ENCODE measurements around the gene NTRK3.

DNA sequence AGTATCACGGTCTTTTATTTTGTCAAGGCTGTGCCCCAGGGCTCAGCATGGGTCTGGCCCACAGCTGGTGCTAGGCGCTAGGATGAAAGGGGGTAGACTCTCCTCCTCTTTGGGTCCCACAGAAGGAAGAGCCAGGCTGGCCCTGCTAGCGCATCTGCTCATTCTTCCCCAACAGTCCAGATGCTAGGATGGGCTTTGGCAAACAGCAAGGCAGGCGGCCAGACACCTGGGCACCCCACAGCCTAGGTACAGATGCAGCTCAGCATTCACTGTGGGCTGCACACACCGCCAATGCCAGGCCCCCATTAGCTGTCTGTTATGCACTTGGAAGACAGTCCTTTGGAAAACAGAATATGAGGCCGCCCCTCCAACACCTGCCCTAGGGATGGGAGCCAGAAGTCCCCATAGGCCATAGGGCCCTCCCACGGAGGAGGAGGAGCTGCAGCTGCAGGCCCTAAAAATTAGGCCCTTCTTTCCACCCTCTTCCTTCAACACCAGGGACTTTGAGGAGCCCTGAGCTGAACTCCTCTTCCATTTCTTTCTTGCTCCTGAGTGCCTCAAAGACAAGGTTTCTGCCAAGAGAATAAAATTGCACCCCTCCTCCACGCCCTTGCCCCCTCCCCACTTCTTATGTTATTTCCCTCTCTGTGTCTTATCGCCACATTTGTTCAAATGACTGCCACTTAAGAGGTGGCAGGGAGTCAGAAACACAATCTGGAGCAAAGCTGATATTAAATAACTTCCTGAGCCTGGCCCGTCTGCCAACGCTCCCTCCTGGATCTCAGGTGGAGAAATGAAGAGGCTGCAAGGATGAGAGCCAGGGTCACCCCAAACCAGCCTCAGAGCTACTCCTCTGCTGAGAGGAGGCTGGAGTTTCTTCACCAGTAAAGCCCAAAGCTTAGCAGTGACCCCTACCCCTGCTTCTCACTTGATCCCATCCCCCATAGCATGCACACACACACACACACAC lies 13.7 kb downstream of the NTRK3 start:
- TF ChIP-seq, protein P1, sequence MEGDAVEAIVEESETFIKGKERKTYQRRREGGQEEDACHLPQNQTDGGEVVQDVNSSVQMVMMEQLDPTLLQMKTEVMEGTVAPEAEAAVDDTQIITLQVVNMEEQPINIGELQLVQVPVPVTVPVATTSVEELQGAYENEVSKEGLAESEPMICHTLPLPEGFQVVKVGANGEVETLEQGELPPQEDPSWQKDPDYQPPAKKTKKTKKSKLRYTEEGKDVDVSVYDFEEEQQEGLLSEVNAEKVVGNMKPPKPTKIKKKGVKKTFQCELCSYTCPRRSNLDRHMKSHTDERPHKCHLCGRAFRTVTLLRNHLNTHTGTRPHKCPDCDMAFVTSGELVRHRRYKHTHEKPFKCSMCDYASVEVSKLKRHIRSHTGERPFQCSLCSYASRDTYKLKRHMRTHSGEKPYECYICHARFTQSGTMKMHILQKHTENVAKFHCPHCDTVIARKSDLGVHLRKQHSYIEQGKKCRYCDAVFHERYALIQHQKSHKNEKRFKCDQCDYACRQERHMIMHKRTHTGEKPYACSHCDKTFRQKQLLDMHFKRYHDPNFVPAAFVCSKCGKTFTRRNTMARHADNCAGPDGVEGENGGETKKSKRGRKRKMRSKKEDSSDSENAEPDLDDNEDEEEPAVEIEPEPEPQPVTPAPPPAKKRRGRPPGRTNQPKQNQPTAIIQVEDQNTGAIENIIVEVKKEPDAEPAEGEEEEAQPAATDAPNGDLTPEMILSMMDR (IDR thresholded peaks at IDR 0.05): no peak
- no peak for TF ChIP-seq POLR2A (IDR thresholded peaks at IDR 0.05)
